Loucy (cell line): ENCODE results near the gene YTHDF1.
A peak's percentile ranks its signal among the peaks of the same experiment; 100 is the strongest.

ENCODE experiments used
- H2AFZ ChIP-seq: fragments of 200-600 bp; sonication (generic); 2 replicates; pipeline ENCODE4 v1.6.0; 2016; ENCODE audit warnings: antibody characterized with exemption, mild to moderate bottlenecking, low read length, moderate library complexity
- H3F3A ChIP-seq: fragments of 200-600 bp; 2 replicates; pipeline ENCODE4 v1.6.0; 2016; ENCODE audit warnings: antibody characterized with exemption, low read depth, mild to moderate bottlenecking
- H3K27me3 ChIP-seq: fragments of 200-600 bp; sonication (generic); 2 replicates; pipeline ENCODE4 v1.6.1; 2014; ENCODE audit warnings: low read length, mild to moderate bottlenecking; ENCODE audit not compliant: insufficient read depth, poor library complexity, severe bottlenecking
- H3K36me3 ChIP-seq: fragments of 200-600 bp; sonication (generic); 2 replicates; pipeline ENCODE4 v1.6.1; 2016; ENCODE audit warnings: low read length; ENCODE audit not compliant: insufficient read depth
- H3K4me1 ChIP-seq: fragments of 200-600 bp; sonication (generic); 2 replicates; pipeline ENCODE4 v1.5.1; 2014; ENCODE audit warnings: low read length, mild to moderate bottlenecking; ENCODE audit not compliant: insufficient read depth, poor library complexity, severe bottlenecking
- H3K4me2 ChIP-seq: fragments of 200-600 bp; sonication (generic); 2 replicates; pipeline ENCODE4 v1.6.0; 2014; ENCODE audit warnings: antibody characterized with exemption, low read length, low read depth, mild to moderate bottlenecking; ENCODE audit not compliant: poor library complexity, severe bottlenecking
- H3K4me3 ChIP-seq: fragments of 200-600 bp; sonication (generic); 2 replicates; pipeline ENCODE4 v1.5.1; 2014; ENCODE audit warnings: low read length, mild to moderate bottlenecking, mixed read lengths; ENCODE audit not compliant: poor library complexity, severe bottlenecking
- H3K79me2 ChIP-seq: fragments of 200-600 bp; sonication (generic); 2 replicates; pipeline ENCODE4 v1.6.1; 2014; ENCODE audit warnings: low read length; ENCODE audit not compliant: insufficient read depth
- H3K9ac ChIP-seq: fragments of 200-600 bp; sonication (generic); 2 replicates; pipeline ENCODE4 v1.6.0; 2014; ENCODE audit warnings: mild to moderate bottlenecking, low read depth, low read length, moderate library complexity; ENCODE audit not compliant: poor library complexity, severe bottlenecking
- H3K9me2 ChIP-seq: fragments of 200-600 bp; sonication (generic); replicated peaks from 2 replicates; pipeline ENCODE4 v1.6.1; 2016; ENCODE audit warnings: low read depth, low read length, mixed read lengths
- H3K9me3 ChIP-seq: fragments of 200-600 bp; sonication (generic); 2 replicates; pipeline ENCODE4 v1.6.1; 2014; ENCODE audit warnings: mild to moderate bottlenecking, antibody characterized with exemption, low read length, low read depth; ENCODE audit not compliant: insufficient read depth
- H4K20me1 ChIP-seq: fragments of 200-600 bp; sonication (generic); 2 replicates; pipeline ENCODE4 v1.6.0; 2014; ENCODE audit warnings: antibody characterized with exemption, low read length, mild to moderate bottlenecking; ENCODE audit not compliant: insufficient read depth, poor library complexity, severe bottlenecking
- EZH2phosphoT487 ChIP-seq: fragments of 200-600 bp; IDR thresholded peaks from 2 replicates; pipeline ENCODE4 v1.6.1; 2018; ENCODE audit warnings: antibody characterized with exemption, mild to moderate bottlenecking, moderate library complexity, borderline replicate concordance
- TF ChIP-seq, protein P1 (sequence below): fragments of 200-600 bp; sonication (generic); conservative IDR thresholded peaks from 2 replicates; pipeline ENCODE4 v1.5.1; 2014; ENCODE audit warnings: mild to moderate bottlenecking, antibody characterized with exemption, low read length

Gene YTHDF1

DNA sequence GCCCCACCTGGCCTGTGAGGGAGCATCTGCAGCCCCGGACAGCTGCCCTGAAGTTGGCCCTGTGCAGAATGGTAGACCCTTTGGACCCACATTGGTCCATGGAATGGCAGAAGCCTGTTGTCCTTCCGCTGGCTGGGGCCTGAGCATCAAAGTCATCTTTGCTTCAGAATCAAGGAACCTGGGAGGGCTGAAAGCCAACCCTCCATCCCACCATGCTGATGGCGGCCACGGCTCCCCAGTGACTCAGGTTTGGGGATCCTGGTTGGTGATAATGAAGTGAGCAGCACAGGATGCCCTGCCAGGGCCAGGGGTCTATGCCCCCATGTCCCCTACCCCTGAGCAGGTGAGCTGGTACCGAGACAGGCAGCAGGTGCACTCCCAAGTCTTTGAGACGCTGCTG is 52.8 kb downstream of the YTHDF1 start:
- Histone ChIP-seq H3K4me3 (no peak overlapping the region), H3K27me3 (no peaks in the 10 kb centered on the region), H4K20me1 (no peaks in the 10 kb centered on the region), H3K9me2 (no peaks in the 10 kb centered on the region), H3K4me2 (peak overlapping the region; percentile 26), H3K9ac (no peak overlapping the region), H3K79me2 (no peaks in the 10 kb centered on the region), H3K9me3 (no peaks in the 10 kb centered on the region), H2AFZ (no peak overlapping the region), H3K36me3 (no peaks in the 10 kb centered on the region), H3F3A (no peaks in the 10 kb centered on the region), H3K4me1 (peaks cover 11% of the 10 kb centered on the region)
- no peak for TF ChIP-seq EZH2phosphoT487
- TF ChIP-seq, protein P1, sequence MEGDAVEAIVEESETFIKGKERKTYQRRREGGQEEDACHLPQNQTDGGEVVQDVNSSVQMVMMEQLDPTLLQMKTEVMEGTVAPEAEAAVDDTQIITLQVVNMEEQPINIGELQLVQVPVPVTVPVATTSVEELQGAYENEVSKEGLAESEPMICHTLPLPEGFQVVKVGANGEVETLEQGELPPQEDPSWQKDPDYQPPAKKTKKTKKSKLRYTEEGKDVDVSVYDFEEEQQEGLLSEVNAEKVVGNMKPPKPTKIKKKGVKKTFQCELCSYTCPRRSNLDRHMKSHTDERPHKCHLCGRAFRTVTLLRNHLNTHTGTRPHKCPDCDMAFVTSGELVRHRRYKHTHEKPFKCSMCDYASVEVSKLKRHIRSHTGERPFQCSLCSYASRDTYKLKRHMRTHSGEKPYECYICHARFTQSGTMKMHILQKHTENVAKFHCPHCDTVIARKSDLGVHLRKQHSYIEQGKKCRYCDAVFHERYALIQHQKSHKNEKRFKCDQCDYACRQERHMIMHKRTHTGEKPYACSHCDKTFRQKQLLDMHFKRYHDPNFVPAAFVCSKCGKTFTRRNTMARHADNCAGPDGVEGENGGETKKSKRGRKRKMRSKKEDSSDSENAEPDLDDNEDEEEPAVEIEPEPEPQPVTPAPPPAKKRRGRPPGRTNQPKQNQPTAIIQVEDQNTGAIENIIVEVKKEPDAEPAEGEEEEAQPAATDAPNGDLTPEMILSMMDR: no peak

DNA sequence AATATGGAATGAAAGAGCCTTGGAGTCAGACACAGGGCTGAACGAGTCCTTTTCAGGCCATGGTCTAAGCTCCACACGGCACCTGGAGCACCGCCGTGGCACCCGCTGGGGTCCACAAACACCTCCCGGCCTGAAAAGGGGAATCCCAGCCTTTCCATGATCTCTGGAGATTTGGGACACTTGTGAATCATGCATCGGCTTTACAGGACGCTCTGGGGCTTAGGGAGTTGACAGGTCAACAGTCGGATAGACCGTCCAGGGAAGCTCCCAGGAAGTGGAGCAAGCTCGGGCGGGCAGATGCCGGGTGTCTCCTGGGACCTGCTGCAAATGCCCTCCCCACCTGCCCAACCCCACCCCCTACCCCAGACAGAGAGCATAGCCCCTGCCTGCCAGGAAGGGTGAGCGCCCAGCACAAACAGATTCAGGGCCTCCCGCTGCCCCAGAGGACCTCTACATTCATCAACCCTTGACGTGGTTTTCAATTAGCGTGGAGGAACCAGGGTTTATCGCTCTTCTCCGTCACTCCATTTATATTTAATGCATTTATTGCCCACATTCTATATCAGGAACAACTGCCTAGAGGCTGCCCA is 53.6 kb downstream of the YTHDF1 start:
- H3K27me3 ChIP-seq: no peaks in the 10 kb centered on the region
- no peak overlapping the region for H3K9ac ChIP-seq
- no peaks in the 10 kb centered on the region for H3K79me2 ChIP-seq
- no peaks in the 10 kb centered on the region for H3F3A ChIP-seq
- H3K4me1 ChIP-seq: peaks cover 11% of the 10 kb centered on the region
- H3K36me3 ChIP-seq: no peaks in the 10 kb centered on the region
- no peaks in the 10 kb centered on the region for H3K9me2 ChIP-seq
- H2AFZ ChIP-seq: no peak overlapping the region
- H3K4me2 ChIP-seq: peak overlapping the region; percentile 26
- H4K20me1 ChIP-seq: no peaks in the 10 kb centered on the region
- no peaks in the 10 kb centered on the region for H3K9me3 ChIP-seq
- TF ChIP-seq EZH2phosphoT487: no peak
- TF ChIP-seq, protein P1: no peak
- H3K4me3 ChIP-seq: no peak overlapping the region

DNA sequence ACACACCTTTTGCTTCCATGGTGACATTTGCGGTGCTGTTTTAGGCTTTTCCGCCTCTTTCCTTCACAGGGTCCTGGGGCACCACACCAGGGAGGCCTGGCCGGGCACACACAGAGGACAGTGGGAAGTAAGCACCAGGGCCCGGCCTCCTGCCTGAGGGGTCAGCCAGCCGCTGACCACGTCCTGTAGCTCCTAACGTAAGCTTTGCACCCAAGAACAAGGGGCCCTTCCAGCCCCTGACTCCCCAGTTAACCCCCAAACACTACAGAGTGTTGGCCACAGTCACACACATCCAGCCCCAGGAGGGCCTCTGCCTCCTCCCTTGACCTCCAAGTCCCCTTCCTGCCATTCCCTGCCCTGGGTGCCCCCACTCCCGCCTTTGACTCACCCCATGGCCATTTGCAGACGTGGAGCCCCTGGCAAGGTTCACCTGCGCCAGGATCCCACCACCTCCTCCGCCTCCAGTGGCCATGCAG is 54.7 kb downstream of the YTHDF1 start:
- Histone ChIP-seq H3K36me3 (no peaks in the 10 kb centered on the region), H3K4me1 (peaks cover 11% of the 10 kb centered on the region), H3K4me2 (no peak overlapping the region), H3K79me2 (no peaks in the 10 kb centered on the region), H3K9me2 (no peaks in the 10 kb centered on the region), H3K9me3 (no peaks in the 10 kb centered on the region), H3F3A (no peaks in the 10 kb centered on the region), H2AFZ (no peak overlapping the region), H4K20me1 (no peaks in the 10 kb centered on the region), H3K27me3 (no peaks in the 10 kb centered on the region), H3K9ac (no peak overlapping the region), H3K4me3 (no peak overlapping the region)
- TF ChIP-seq, protein P1: no peak
- TF ChIP-seq EZH2phosphoT487: no peak
